ENCODE results near the gene ADAMTS16.

DNA sequence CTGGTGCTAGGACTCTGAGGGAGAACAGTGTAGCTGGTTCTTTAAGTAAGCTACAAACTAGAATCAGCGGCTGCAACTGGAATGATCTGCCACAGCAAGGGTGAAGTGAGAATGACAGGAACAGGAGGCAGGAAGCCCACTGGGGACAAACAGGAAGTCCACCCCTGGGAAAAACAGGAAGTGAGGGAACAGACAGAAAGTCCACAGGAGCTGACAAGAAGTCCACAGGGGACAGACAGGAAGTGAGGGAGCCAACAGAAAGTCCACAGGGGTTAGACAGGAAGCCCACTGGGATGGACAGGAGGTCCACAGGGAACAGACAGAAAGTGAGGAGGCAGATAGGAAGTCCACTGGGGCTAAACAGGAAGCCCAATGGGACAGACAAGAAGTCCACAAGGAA lies 15.5 kb downstream of the ADAMTS16 start:
- TF ChIP-seq POLR2A (IDR thresholded peaks at IDR 0.05) = no peak
- TF ChIP-seq CTCF (IDR thresholded peaks at IDR 0.05 in 8 of 11, conservative IDR thresholded peaks at IDR 0.05 in 3 of 11) = no peak
